Natural killer cell treated with Interleukin-12 subunit alpha and Interleukin-12 subunit beta and Interleukin-15 and Interleukin-18, amount 100 ng/mL, for 72 hours (primary cell): ENCODE results near the gene ANKRD44. TPM values are rescaled to one million over a fixed set of nuclear protein-coding genes. Genes with fewer than 3 reads are reported as not detected.
A peak's percentile ranks its signal among the peaks of the same experiment; 100 is the strongest.
"Not testable (repeated sequence)": the region's sequence is repeated elsewhere in the genome, so short reads cannot be mapped to it uniquely, and the experiment has no call there.

ENCODE experiments used
- ATAC-seq, 2 donors: fragments of 150-1000 bp; cut with Tn5 transposase in 1 of 2; sonication (Bioruptor Pico), chemical (Tn5 transposase) in 1 of 2; 2 replicates each; pipeline ENCODE4 v1.10.0; 2021
- DNase-seq: peaks from one replicate; pipeline ENCODE4 v3.0.0; 2022; ENCODE audit warnings: low spot score
- H3K27ac Mint-ChIP-seq, 2 donors: 1 replicate in 1 of 2; 2 replicates in 1 of 2; pipeline ENCODE4 v1.8.0; 2022; ENCODE audit warnings: mixed read lengths in 2 of 2, mild to moderate bottlenecking in 1 of 2, moderate library complexity in 1 of 2
- H3K27me3 Mint-ChIP-seq, 2 donors: 1 replicate in 1 of 2; 2 replicates in 1 of 2; pipeline ENCODE4 v1.8.0; 2022; ENCODE audit warnings: mixed read lengths in 2 of 2
- H3K36me3 Mint-ChIP-seq: one replicate; pipeline ENCODE4 v1.8.0; 2022; ENCODE audit warnings: mixed read lengths
- H3K4me1 Mint-ChIP-seq, 2 donors: 1 replicate in 1 of 2; 2 replicates in 1 of 2; pipeline ENCODE4 v1.8.0; 2022; ENCODE audit warnings: low read depth in 2 of 2, mixed read lengths in 2 of 2, mild to moderate bottlenecking in 1 of 2
- H3K4me3 Mint-ChIP-seq: one replicate; pipeline ENCODE4 v1.8.0; 2022; ENCODE audit warnings: mixed read lengths
- H3K9me3 Mint-ChIP-seq: 2 replicates; pipeline ENCODE4 v1.8.0; 2022; ENCODE audit warnings: mixed read lengths
- total RNA-seq, 2 donors: library from RNA; stranded (reverse); gene quantifications; one replicate each; pipeline ENCODE4 v1.2.3, GENCODE V29; 2022

The ANKRD44 gene
- total RNA-seq, 2 donors from 2014 or later: 307 to 413 TPM

DNA sequence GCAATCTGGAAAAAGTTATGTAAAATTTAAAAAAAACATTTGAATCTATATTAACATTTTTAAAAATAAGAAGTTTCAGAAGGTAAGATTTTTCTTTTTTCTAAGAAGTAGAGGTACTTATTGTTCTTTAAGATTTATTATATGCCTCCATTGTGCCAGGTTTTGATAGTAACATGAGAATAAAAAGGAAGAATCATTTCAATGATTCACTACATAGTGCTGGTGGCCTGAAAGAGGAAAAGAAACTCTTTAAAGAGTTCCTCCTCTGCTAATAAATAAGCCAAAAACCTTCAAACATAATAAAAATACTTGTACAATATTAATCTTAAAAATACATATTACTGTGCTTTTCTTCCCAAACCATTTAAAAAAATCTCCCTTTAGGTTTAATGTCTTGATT lies 69.0 kb downstream of the ANKRD44 start:
- Mint-ChIP-seq H3K27ac (peak overlapping the region; percentile 92), H3K36me3 (peaks cover 14% of the 10 kb centered on the region), H3K4me1 (peaks cover 68 to 73% of the 10 kb centered on the region in 2 donors), H3K9me3 (no peaks in the 10 kb centered on the region), H3K4me3 (no peak overlapping the region), H3K27me3 (no peaks in the 10 kb centered on the region)
- no peak for ATAC-seq
- no peak for DNase-seq

DNA sequence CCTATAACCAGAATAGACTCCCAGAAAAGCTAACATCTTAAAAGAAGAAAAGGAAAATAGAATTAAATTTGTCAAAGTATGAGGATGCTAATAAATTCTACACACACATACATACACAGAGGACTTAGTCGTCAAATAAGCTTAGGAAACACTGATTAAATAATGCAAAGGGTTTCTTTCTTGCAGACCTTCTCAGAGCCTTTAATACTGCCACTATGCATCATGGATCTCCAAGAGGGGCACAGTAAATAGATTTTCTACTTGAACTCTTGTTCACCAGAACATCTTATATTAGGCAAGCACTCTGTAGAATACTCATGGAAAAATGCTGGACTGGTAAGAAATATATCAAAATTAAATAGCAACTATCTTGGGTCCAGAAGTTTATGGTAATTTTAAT lies 69.4 kb downstream of the ANKRD44 start:
- Mint-ChIP-seq H3K27ac (peak overlapping the region; percentile 92), H3K4me1 (peaks cover 69 to 73% of the 10 kb centered on the region in 2 donors), H3K9me3 (no peaks in the 10 kb centered on the region), H3K4me3 (peak overlapping the region; percentile 78), H3K27me3 (no peaks in the 10 kb centered on the region), H3K36me3 (peaks cover 11% of the 10 kb centered on the region)
- DNase-seq (no peak), ATAC-seq (no peak)

DNA sequence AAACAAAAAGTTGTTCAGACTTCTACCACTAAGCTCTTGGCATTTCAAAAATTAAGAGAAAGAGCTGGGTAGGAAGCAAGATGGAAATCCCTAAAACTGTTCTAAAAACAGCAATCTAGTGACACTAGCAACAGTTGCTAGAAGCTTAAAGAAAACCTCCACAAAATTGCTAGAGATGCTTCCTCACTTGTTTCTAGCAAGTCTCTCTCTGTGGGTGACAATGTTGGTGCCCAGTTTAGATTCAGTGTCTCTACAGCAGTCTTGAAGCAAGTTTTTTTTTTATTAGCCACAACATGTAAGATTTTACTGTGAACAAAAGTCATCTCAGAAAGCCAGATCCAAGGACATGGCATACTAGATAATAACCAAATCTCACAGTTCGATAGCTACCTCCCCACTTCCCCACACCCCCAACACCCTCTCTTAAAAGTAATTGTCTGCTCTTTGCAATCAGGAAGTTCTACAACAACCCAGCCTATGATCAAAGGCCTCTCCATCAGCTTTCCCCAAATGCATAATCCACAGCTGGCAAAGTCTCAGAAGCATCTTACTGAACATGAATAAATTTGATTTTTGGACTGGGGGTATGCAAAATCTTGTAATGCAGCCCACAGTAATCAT lies 70.0 kb downstream of the ANKRD44 start:
- Mint-ChIP-seq H3K36me3 (peaks cover 7% of the 10 kb centered on the region), H3K4me1 (peaks cover 71 to 76% of the 10 kb centered on the region in 2 donors), H3K4me3 (peak overlapping the region; percentile 78), H3K27ac (peak overlapping the region; percentile 92), H3K27me3 (no peaks in the 10 kb centered on the region), H3K9me3 (no peaks in the 10 kb centered on the region)
- DNase-seq (no peak), ATAC-seq (peak; percentile 56 to 62)

DNA sequence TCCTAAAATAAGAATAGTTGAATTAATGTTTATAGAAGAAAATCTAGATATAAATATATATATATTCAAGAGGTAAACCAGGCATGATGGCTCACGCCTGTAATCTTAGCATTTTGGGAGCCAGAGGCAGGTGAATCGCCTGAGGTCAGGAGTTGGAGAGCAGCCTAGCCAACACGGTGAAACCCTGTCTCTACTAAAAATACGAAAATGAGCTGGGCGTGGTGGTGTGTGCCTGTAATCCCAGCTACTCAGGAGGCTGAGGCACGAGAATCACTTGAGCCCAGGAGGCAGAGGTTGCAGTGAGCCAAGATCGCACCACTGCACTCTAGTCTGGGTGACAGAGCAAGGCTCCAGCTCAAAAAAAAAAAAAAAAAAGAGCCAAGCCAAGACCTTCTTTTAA lies 70.6 kb downstream of the ANKRD44 start:
- DNase-seq, H3K27me3 Mint-ChIP-seq, H3K36me3 Mint-ChIP-seq, H3K9me3 Mint-ChIP-seq: not testable (repeated sequence)
- Mint-ChIP-seq H3K4me3 (peak overlapping the region; percentile 78), H3K4me1 (peaks cover 73 to 79% of the 10 kb centered on the region in 2 donors), H3K27ac (peak overlapping the region; percentile 92)
- ATAC-seq: peak; percentile 1 to 44

DNA sequence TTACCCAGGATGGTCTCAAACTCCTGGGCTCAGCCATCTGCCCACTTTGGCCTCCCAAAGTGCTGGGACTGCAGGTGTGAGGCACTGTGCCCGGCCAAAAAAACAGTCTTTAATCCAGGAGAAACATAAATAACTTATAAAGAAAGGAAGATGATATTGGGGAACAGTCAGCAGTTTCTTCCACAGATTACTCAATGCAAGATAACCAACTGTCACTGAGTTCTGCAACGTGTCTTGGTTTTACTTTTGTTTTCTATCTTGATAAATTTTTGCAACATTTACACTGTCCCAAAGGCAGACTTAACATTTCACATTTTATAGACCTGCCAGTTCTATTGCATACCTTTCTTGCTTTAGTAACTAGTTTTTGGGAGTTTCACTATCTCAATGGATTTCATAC lies 71.1 kb downstream of the ANKRD44 start:
- no peak for DNase-seq
- H3K27ac Mint-ChIP-seq: peak overlapping the region; percentile 92
- peaks cover 4% of the 10 kb centered on the region for H3K36me3 Mint-ChIP-seq
- no peaks in the 10 kb centered on the region for H3K9me3 Mint-ChIP-seq
- H3K4me1 Mint-ChIP-seq: peaks cover 76 to 82% of the 10 kb centered on the region in 2 donors
- H3K4me3 Mint-ChIP-seq: peak overlapping the region; percentile 91
- no peaks in the 10 kb centered on the region for H3K27me3 Mint-ChIP-seq
- peak; percentile 68 to 88 for ATAC-seq

DNA sequence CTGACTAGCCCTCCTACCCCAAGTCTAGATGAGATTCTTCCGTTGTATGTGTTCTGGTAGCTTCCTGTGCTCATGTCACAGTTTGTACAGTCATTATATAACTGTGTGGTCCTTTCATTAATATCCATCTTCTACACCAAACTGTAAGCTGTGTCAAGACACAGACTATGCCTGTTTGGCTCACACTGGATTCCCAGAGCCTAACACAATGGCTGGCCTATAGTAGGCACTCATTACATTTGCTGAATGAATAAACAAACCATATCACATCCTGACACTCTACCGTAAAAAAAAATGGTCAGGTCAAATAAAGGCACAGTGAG lies 72.6 kb downstream of the ANKRD44 start:
- DNase-seq (no peak), ATAC-seq (peak; percentile 78 to 89)
- H3K36me3 Mint-ChIP-seq: no peaks in the 10 kb centered on the region
- H3K27ac Mint-ChIP-seq: peak overlapping the region; percentile 92
- peak overlapping the region; percentile 85 for H3K4me3 Mint-ChIP-seq
- H3K4me1 Mint-ChIP-seq: peaks cover 75 to 85% of the 10 kb centered on the region in 2 donors
- H3K27me3 Mint-ChIP-seq: no peaks in the 10 kb centered on the region
- no peaks in the 10 kb centered on the region for H3K9me3 Mint-ChIP-seq

DNA sequence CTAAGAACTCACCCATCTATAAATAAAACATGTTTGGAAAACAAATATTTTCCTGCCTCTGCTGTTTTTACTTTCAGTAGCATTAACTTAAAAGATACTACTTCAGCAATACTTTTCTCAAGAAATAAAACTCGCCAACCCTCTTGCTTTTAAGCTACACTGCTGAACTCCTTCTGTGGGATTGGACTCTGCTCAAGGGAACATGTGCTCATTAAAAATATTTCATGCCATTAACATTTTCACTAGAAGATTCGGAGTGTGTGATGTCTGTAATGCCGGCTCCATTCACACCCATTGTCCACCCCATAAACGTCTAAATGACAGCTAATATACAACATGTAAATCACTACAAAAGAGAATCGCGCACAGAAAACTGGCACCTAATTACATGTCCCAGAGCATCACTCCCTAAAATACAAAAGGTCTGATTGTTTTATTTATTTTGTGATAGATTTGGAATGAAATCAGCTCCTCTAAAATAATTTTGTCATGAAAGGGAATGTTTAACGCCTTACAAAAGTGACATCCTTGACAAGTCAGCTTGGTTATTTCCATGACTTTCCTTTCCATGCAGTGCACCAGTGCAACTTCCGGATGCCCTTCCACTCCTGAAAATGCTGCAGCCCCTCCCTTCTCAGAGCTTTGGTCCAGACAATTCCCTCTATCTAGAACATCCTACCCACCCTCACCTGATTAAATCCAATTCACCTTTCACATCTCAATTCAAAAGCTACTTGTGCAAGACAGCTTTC lies 73.1 kb downstream of the ANKRD44 start:
- no peaks in the 10 kb centered on the region for H3K9me3 Mint-ChIP-seq
- peak overlapping the region; percentile 85 for H3K4me3 Mint-ChIP-seq
- peak overlapping the region; percentile 92 for H3K27ac Mint-ChIP-seq
- DNase-seq (no peak), ATAC-seq (no peak)
- H3K27me3 Mint-ChIP-seq: no peaks in the 10 kb centered on the region
- H3K4me1 Mint-ChIP-seq: peaks cover 77 to 86% of the 10 kb centered on the region in 2 donors
- peaks cover 4% of the 10 kb centered on the region for H3K36me3 Mint-ChIP-seq

DNA sequence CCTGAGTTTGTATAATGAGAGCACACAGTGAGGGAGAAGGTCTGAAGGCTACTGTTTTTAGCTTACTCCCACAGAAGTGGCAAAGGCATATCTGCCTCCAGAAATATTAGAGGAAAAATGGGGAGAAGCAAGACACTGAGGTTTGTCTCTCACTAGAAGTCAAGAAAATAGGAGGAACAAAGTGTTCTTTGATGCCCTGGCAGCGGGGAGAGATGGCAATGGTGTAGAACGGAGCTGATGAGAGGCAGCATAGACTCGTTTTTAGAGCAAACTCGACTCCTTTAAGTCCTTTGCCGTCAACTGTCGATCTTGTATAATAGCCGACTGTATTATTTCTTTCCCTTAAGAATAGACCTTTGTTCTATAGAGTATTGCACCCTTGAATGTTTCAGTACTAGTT lies 73.8 kb downstream of the ANKRD44 start:
- H3K4me3 Mint-ChIP-seq: peak overlapping the region; percentile 22
- no peaks in the 10 kb centered on the region for H3K27me3 Mint-ChIP-seq
- H3K4me1 Mint-ChIP-seq: peaks cover 79 to 88% of the 10 kb centered on the region in 2 donors
- H3K27ac Mint-ChIP-seq: peak overlapping the region; percentile 92
- peaks cover 5% of the 10 kb centered on the region for H3K36me3 Mint-ChIP-seq
- DNase-seq: no peak
- no peaks in the 10 kb centered on the region for H3K9me3 Mint-ChIP-seq
- ATAC-seq: no peak

DNA sequence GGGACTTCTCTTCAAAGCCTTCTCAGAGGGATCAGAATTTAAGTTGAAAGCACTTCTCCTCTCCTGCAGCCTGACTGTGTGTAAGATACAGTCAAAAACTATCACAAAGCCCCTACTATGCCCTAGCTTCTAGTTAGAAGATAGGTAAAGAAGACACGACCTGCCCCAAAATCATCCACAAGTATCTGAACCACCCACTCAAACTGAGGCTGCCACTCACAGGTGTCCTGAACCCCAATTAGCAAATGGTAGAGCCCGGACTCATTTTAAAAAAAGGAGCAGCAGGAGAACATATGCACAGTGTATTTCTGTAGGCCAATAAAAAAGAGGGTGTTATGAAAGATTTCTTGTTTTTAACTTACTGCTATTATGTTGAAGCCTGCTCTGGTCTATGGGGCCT lies 74.4 kb downstream of the ANKRD44 start:
- DNase-seq (no peak), ATAC-seq (no peak)
- Mint-ChIP-seq H3K4me3 (peak overlapping the region; percentile 22), H3K27ac (peak overlapping the region; percentile 92), H3K27me3 (no peaks in the 10 kb centered on the region), H3K36me3 (peaks cover 5% of the 10 kb centered on the region), H3K9me3 (no peaks in the 10 kb centered on the region), H3K4me1 (peaks cover 83 to 86% of the 10 kb centered on the region in 2 donors)

DNA sequence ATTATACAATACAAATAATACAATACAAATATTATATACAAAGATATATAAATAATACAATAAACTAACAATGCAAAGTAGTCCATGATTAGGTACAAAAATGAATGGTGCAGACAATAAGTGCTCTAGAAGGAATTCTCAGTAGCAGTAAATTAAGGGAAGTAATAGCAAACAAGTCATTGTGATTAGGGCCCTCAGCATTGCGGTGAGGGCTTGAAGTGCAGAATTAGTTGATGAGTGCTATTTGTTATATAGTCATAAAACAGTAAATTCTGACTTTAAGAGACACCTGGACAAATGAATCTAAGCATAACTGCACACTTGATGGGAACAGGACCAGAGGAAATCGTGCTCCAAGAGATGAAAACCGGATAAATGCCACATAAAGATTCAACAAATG lies 74.9 kb downstream of the ANKRD44 start:
- Mint-ChIP-seq H3K4me3 (peak overlapping the region; percentile 22), H3K27ac (peak overlapping the region; percentile 92), H3K36me3 (peaks cover 5% of the 10 kb centered on the region), H3K27me3 (no peaks in the 10 kb centered on the region), H3K4me1 (peaks cover 81 to 85% of the 10 kb centered on the region in 2 donors), H3K9me3 (no peaks in the 10 kb centered on the region)
- DNase-seq (no peak), ATAC-seq (no peak)

DNA sequence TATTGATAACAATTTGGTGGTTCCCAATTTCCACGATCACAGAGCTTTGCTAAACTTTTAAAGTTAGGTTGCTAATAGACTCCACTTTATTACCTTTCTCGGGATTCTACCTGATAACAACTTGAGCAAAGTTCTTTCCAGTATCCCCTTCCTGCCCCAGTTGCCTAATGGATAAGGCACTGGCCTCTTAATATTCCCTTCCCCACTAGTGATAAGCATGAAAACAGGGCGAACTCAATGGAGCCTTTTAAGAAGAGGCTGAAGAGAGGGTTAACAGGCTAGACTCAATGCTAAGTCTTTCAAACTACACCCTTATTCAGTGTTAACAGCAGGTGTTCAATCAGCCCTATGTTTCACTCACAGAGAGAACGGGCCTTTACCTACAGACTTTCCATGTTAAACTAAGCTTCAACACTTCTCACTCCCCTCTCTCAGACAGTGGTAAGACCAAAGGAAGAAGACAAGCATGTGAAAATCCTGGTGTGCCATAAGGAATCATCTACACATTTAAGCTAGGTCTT lies 75.8 kb downstream of the ANKRD44 start:
- H3K4me1 Mint-ChIP-seq: peaks cover 83 to 88% of the 10 kb centered on the region in 2 donors

DNA sequence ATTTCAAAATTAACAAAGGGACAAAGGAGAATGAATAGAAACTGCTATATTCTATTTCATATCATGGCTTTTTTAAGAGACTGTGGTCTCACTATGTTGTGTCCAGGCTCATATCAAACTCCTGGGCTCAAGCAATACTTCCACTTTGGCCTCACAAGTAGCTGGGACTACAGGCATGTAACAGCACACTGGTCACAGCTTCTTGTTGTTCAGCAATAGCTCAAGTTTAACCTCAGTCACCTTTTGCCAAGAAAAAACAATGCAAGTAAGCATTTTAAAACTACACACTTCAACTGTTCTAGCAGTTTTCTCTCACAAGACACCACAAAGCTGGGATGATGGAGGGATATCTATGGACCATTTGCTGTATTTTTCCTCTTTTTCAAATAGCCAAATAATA lies 77.1 kb downstream of the ANKRD44 start:
- ATAC-seq (no peak), DNase-seq (no peak)
- H3K27ac Mint-ChIP-seq: peak overlapping the region; percentile 92
- H3K36me3 Mint-ChIP-seq: peaks cover 5% of the 10 kb centered on the region
- no peak overlapping the region for H3K4me3 Mint-ChIP-seq
- H3K4me1 Mint-ChIP-seq: peaks cover 76 to 84% of the 10 kb centered on the region in 2 donors
- H3K9me3 Mint-ChIP-seq: no peaks in the 10 kb centered on the region
- H3K27me3 Mint-ChIP-seq: no peaks in the 10 kb centered on the region

More for the DNA sequence above, 75.8 kb downstream of the ANKRD44 start:
- peaks cover 5% of the 10 kb centered on the region for H3K36me3 Mint-ChIP-seq
- no peaks in the 10 kb centered on the region for H3K27me3 Mint-ChIP-seq
- H3K27ac Mint-ChIP-seq: peak overlapping the region; percentile 92
- DNase-seq (no peak), ATAC-seq (no peak)
- H3K9me3 Mint-ChIP-seq: no peaks in the 10 kb centered on the region
- no peak overlapping the region for H3K4me3 Mint-ChIP-seq

DNA sequence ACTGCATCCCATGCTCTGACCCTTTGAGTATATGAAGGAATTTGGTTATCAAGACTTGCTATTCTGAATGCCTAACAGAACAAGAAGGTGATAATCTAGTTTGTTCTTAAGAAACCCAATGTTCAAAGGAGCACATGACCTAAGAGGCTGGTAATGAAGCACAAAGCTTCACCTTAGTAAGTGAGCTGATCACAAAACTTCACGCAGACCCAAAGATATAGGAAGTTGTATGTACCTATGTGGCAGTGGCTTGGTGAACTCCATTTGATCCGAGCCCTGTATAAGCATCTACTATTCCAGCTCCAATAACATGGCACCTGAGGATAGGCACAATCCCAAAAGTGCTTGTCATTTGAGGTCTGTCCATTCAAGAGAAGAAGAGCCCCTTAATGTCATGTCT lies 78.6 kb downstream of the ANKRD44 start:
- Mint-ChIP-seq H3K27ac (peak overlapping the region; percentile 92), H3K9me3 (no peaks in the 10 kb centered on the region), H3K4me1 (peaks cover 76 to 83% of the 10 kb centered on the region in 2 donors), H3K27me3 (no peaks in the 10 kb centered on the region), H3K36me3 (peaks cover 5% of the 10 kb centered on the region), H3K4me3 (no peak overlapping the region)
- no peak for DNase-seq
- ATAC-seq: no peak
